ENCODE results near the gene ITGA2.

ITGA2 gene

GRCh38 chr5:53055365-53055764, 66.2 kb downstream of the ITGA2 start:
- no peak for DNase-seq (ENCODE audit: low read depth in 2 of 2)

GRCh38 chr5:53059281-53059680, 70.1 kb downstream of the ITGA2 start:
- no peak for DNase-seq (ENCODE audit: low read depth in 2 of 2)

GRCh38 chr5:53063176-53063575, 74.0 kb downstream of the ITGA2 start:
- no peak for DNase-seq (ENCODE audit: low read depth in 2 of 2)

GRCh38 chr5:53063791-53064190, 74.6 kb downstream of the ITGA2 start:
- DNase-seq (ENCODE audit: low read depth in 2 of 2) = no peak

DNA sequence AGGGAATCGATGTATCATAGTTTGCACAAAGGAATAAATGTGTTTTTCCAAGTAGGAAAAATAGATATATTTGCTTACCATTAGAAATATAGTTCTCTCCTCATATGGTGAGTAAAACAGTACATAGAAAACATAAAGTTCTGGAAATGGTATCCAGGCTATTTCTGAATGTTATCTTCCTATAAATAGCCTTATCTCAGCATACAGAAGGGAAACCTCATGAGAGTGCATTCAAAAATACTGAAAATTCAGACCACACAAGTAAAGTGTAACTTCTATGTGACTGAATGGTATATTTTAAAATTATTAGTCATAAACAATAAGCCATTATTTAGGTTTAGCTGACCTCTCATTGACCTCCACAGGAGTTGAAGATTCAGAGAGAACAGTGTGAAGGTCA, 76.9 kb downstream of the ITGA2 start:
- no peak for DNase-seq (ENCODE audit: low read depth in 2 of 2)

DNA sequence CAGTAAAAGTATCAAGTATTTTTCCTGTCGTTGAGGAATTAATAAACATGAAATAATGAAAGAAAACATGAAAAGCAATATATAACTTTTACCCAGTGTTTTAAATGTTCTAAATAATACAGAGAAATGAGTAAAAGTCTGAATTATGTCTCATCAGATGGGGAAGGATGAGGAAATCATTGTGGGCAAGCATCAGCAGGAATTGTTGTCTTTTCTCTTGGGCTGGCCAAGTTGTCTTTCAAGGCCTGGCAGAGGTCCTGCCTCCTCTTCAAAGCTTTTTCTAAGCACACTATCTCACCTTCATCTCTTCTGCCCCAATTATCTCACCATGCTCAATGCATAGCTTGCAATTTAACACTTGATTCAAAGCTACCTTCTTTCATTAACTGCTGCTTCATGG, 78.5 kb downstream of the ITGA2 start:
- DNase-seq (ENCODE audit: low read depth in 2 of 2) = no peak

DNA sequence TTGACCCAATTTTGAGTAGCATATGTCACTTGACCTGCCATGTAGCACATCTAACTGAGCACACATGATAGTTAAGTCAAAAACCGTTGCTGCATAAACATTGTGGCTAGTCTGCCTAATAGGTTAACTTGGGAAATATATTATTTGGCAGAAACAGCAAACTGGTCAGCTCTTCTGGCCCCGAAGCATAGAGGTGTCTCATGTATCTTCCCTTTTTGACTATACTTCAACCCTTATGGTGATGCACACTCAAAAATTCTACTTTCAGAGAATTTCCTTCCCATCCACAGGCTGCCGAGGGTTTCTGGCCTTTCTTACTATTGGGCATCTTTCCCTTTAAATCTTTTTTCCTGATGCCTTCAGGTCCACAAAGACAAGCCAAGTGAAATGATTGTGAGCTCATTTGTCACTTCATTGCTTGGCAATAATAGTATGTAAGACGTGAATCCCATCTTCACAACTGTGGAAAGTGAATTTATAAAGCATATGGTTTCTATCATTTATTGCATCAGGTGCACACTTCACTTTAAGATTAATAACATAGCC, 79.2 kb downstream of the ITGA2 start:
- DNase-seq (ENCODE audit: low read depth in 2 of 2) = no peak

DNA sequence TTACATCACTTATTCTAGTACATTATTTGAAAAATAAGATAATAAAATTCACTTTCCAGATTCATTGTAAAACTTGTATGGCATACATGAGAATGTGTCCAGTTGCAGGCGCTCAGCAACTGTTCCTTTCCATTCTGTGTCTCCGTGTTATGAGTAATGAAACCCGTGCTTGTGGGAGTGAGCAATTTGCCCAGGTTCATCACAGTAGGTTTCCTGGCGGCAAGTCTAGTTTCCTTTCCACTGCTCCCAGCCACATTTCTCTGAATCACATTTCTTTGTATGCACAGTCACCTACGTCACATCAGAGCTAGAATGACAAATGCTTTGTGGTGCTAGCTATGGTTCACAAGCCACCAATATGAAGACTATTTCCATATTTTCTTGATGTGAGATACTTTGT, 80.5 kb downstream of the ITGA2 start:
- DNase-seq (ENCODE audit: low read depth in 2 of 2) = peak in 1 of 2 experiments; percentile 36

GRCh38 chr5:53071298-53071697, 82.1 kb downstream of the ITGA2 start:
- no peak for DNase-seq (ENCODE audit: low read depth in 2 of 2)

DNA sequence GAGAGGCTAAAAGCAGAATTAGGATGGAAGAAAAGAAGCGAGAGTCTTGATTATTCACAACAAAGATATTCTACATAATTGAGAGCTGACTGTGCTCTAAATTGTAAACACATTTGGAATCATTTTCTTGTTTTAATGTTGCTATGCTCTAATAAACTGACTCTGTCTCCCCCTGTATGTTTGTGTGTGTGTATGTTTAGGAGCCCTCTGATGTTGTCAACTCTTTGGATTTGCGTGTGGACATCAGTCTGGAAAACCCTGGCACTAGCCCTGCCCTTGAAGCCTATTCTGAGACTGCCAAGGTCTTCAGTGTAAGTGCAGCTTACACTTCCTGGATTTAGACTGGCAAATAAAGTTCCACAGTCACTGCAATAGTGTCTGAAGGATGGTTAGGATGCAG, 82.6 kb downstream of the ITGA2 start:
- peak; percentile 67 to 77 for DNase-seq (ENCODE audit: low read depth in 2 of 2)

DNA sequence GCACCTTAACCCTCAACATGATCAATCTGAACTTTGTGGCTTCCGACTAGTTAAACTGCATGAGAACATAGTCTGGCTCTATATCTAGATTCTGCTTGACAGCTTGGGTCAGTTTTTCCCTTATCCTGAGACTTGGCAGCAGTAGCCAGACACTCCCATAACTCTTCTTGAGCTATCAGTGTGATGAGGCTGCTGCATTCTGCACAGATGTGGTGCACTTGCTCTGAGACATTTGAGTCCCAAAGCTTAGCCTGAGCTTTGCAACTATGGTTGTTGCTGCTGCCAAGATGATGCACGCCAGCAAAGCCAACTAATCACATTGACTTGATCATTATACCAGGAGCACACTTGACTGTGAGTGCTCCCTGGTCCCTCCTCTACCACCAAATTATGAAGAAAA, 84.2 kb downstream of the ITGA2 start:
- no peak for DNase-seq (ENCODE audit: low read depth in 2 of 2)

- DNase-seq (ENCODE audit: low read depth in 2 of 2) = no peak
These were observed 86.9 kb downstream of the ITGA2 start for GRCh38 chr5:53076014-53076583.

GRCh38 chr5:53080271-53080670, 91.1 kb downstream of the ITGA2 start:
- DNase-seq (ENCODE audit: low read depth in 2 of 2) = no peak

DNA sequence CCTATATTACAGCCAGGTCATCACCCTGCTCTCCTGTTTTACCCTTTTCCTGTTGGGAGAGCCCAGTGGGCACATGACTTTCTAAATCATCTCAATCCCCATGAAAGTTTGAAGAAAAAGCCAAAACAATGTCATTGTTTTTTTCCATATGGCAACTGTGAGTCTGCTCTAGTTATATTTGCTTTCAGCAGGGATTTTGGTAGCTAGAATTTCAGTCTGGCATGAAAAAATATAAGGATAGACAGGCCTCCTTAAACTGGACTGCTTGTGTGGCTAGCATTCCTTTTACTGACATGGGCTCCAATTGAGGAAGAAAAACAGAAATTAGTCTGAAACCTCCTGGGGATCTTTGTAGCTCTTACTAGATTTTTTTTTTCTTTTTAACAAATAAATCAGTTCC, 94.8 kb downstream of the ITGA2 start:
- DNase-seq (ENCODE audit: low read depth in 2 of 2) = no peak

GRCh38 chr5:53084546-53085255, 95.5 kb downstream of the ITGA2 start:
- no peak for DNase-seq (ENCODE audit: low read depth in 2 of 2)

GRCh38 chr5:53087171-53087570, 98.0 kb downstream of the ITGA2 start:
- DNase-seq (ENCODE audit: low read depth in 2 of 2) = no peak

DNA sequence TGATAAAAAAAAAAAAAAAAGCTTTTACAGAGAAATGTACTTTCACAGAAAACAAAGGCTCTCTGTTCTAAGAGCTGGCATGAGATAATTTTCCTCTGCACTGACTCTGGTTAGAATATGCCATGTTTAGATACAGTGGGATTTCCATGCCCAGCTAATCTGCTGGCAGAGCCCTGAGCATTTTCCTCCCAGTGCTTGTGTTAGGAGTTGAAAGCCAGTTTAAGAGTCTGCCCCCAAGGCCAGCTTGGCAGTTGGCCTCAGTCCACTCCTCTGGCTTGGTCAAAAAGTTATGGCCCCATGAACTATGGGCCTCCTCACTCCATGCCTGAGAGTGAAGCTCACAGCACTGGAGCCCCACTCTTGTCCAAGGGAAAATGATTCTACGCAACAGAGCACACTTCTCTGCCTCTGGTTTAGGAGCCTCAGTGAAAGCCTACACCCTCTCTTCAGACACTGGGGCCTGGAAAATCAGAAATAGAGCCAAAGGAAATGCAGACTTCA, 98.5 kb downstream of the ITGA2 start:
- DNase-seq (ENCODE audit: low read depth in 2 of 2) = no peak

DNA sequence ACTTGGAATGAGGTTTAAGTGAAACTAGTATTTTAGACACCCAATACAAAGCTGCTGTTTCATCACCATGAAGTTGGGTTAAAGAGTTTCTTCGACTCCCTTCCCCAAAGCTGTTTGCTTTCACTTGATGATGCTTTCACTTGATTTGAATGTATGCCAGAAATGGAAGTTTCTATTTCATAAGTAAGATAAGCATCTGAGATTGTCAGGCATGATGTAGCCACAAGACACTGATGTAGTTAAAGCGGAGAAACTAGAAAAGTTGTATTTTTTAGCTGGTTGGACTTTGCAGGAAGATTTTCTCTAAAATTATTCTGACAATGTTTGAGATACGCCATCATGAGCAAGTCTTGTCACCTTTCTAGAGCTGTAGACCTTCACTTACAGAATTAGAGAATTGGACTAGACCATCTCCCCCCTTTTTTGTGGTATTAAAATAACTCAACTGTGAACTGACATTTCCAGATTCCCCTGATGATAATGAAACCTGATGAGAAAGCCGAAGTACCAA, 100.4 kb downstream of the ITGA2 start:
- DNase-seq (ENCODE audit: low read depth in 2 of 2) = no peak

GRCh38 chr5:53090229-53090628, 101.1 kb downstream of the ITGA2 start:
- DNase-seq (ENCODE audit: low read depth in 2 of 2) = no peak

DNA sequence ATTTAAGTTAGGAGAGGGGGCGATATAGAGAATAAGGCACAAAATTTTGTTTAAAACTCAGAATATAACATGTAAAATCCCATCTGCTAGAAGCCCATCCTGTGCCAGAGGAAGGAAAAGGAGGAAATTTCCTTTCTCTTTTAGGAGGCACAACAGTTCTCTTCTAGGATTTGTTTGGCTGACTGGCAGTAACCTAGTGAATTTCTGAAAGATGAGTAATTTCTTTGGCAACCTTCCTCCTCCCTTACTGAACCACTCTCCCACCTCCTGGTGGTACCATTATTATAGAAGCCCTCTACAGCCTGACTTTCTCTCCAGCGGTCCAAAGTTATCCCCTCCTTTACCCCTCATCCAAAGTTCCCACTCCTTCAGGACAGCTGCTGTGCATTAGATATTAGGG, 102.1 kb downstream of the ITGA2 start:
- DNase-seq (ENCODE audit: low read depth in 2 of 2) = no peak

GRCh38 chr5:53092242-53092641, 103.1 kb downstream of the ITGA2 start:
- DNase-seq (ENCODE audit: low read depth in 2 of 2) = no peak

DNA sequence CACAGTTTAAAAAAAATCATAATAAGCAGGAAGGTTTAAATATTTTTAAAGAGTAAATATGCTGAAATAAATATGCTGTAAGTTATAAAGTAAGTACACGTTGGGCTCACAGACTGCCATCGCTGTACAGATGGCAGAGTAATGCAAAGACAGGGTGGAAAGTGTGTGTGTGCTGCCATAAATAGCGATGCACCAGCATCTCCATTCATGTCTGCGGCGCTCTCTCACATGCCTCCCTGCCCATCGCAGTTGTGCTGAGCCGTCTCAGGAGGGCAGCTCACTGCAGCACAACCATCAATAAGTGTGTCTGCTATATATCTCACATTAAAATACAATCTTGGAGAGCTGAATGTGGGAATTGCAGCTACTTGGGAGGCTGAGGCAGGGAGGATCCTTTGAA, 106.1 kb downstream of the ITGA2 start:
- DNase-seq (ENCODE audit: low read depth in 2 of 2) = no peak

DNA sequence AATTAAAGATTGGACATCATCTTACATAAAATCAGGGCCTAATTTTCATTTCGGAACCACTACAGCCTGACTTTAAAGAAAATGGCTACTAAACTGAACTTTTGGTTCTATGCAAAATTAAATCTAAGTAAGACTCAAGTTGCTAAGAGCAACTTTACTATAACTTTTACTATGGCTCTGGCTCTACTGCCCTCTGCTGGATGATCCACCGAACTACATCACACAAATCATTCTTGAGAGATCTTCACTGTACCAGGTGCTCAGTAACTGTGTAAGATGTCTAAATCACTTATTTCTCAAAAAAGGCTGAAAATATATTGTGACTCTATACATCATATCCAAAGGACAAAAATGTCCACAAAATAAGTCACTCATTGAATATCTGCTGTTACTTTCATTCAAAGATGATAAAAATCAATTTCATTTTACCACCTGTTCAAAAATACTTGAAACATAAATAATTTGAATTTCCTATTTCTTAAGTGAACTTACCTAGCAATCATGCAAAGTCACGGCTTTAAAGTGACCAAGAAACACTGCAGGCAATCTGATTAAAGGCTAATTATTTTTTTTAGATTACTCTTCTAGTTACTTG, 106.9 kb downstream of the ITGA2 start:
- DNase-seq (ENCODE audit: low read depth in 2 of 2) = peak in 1 of 2 experiments; percentile 39
